B cell (primary cell): ENCODE measurements around the gene BLTP2. TPM values are rescaled to one million over a fixed set of nuclear protein-coding genes. Genes with fewer than 3 reads are reported as not detected.

Source experiments
- ATAC-seq: fragments of 200-7000 bp; cut with Tn5 transposase; one replicate; pipeline ENCODE4 v1.10.0; 2021; ENCODE audit warnings: low read depth, mild to moderate bottlenecking, moderate number of reproducible peaks, moderate library complexity
- CTCF ChIA-PET: fragments of 350-600 bp; sonication (Branson Sonifier 250); formaldehyde crosslinking; loops from one replicate; lab custom pipeline; 2021; ENCODE audit warnings: antibody characterized with exemption, inconsistent platforms; lab: Charles Lee
- POLR2A ChIA-PET: fragments of 350-600 bp; sonication (Branson Sonifier 250); formaldehyde crosslinking; loops from one replicate; lab custom pipeline; 2021; ENCODE audit warnings: antibody characterized with exemption; lab: Charles Lee
- DNase-seq: peaks from one replicate; pipeline ENCODE4 v3.0.0; 2013
- H2AFZ ChIP-seq: 2 replicates; pipeline ENCODE4 v1.6.1; 2012; ENCODE audit warnings: mild to moderate bottlenecking, low read depth, low read length; ENCODE audit not compliant: insufficient read depth, poor library complexity, severe bottlenecking
- H3K27ac ChIP-seq, 2 donors: 1 replicate in 1 of 2; 2 replicates in 1 of 2; pipeline ENCODE4 v1.5.1; 2012 to 2013; ENCODE audit warnings: low read length in 2 of 2, mild to moderate bottlenecking in 2 of 2, moderate library complexity in 1 of 2
- H3K27me3 ChIP-seq, 4 experiments: fragments of 200-600 bp in 1 of 4; sonication (generic) in 1 of 4; replicated peaks in 1 of 4; 1 replicate in 2 of 4; 2 replicates in 2 of 4; pipeline versions ENCODE4 v1.6.1 to v1.7.0; 2013 to 2016; ENCODE audit warnings: low read length in 3 of 4, mild to moderate bottlenecking in 2 of 4, mixed read lengths in 1 of 4, moderate library complexity in 1 of 4; ENCODE audit not compliant: insufficient read depth in 4 of 4, control insufficient read depth in 3 of 4; ENCODE audit errors: control extremely low read depth in 1 of 4
- H3K36me3 ChIP-seq, 2 experiments: replicated peaks in 1 of 2; 1 replicate in 1 of 2; 2 replicates in 1 of 2; pipeline versions ENCODE4 v1.6.1 to v1.7.1; 2013; ENCODE audit warnings: low read length in 1 of 2; ENCODE audit not compliant: insufficient read depth in 2 of 2, control insufficient read depth in 1 of 2; ENCODE audit errors: control extremely low read depth in 1 of 2, extremely low read depth in 1 of 2
- H3K4me1 ChIP-seq, 2 donors: fragments of 200-600 bp in 1 of 2; sonication (generic) in 1 of 2; 1 replicate in 1 of 2; 2 replicates in 1 of 2; pipeline versions ENCODE4 v1.5.1 to v1.6.1; 2013 to 2017; ENCODE audit warnings: low read length in 2 of 2; ENCODE audit not compliant: control insufficient read depth in 2 of 2, insufficient read depth in 2 of 2
- H3K4me2 ChIP-seq: replicated peaks from 2 replicates; pipeline ENCODE3; 2012; ENCODE audit warnings: mild to moderate bottlenecking, low read depth, low read length; ENCODE audit not compliant: poor library complexity, severe bottlenecking
- H3K4me3 ChIP-seq, 5 experiments: fragments of 200-600 bp in 1 of 5; sonication (generic) in 1 of 5; 1 replicate in 3 of 5; 2 replicates in 2 of 5; pipeline versions ENCODE4 v1.5.1 to v1.7.0; 2011 to 2016; ENCODE audit warnings: low read length in 4 of 5, mild to moderate bottlenecking in 4 of 5, low read depth in 2 of 5, control low read depth in 1 of 5, moderate library complexity in 1 of 5; ENCODE audit not compliant: insufficient read depth in 1 of 5; ENCODE audit errors: control extremely low read depth in 1 of 5, extremely low read depth in 1 of 5
- H3K79me2 ChIP-seq: fragments of 200-600 bp; sonication (generic); one replicate; pipeline ENCODE4 v1.6.0; 2016; ENCODE audit warnings: low read length; ENCODE audit not compliant: control insufficient read depth, insufficient read depth
- H3K9ac ChIP-seq: fragments of 200-600 bp; sonication (generic); 2 replicates; pipeline ENCODE4 v1.6.1; 2017; ENCODE audit warnings: mild to moderate bottlenecking, low read length, moderate library complexity
- H3K9me3 ChIP-seq, 3 donors: one replicate each; pipeline versions ENCODE4 v1.6.1 to v1.7.1; 2013; ENCODE audit warnings: low read length in 2 of 3; ENCODE audit not compliant: control insufficient read depth in 2 of 3, insufficient read depth in 1 of 3; ENCODE audit errors: control extremely low read depth in 1 of 3
- H4K20me1 ChIP-seq: 2 replicates; pipeline ENCODE4 v1.6.0; 2012; ENCODE audit warnings: mild to moderate bottlenecking, low read length; ENCODE audit not compliant: insufficient read depth, control insufficient read depth, poor library complexity, severe bottlenecking
- H3K27ac Mint-ChIP-seq: one replicate; pipeline ENCODE4 v1.8.0; 2021; ENCODE audit warnings: mixed read lengths
- H3K27me3 Mint-ChIP-seq: one replicate; pipeline ENCODE4 v1.8.0; 2021; ENCODE audit warnings: mixed read lengths
- H3K4me1 Mint-ChIP-seq: one replicate; pipeline ENCODE4 v1.8.0; 2021; ENCODE audit warnings: mixed read lengths
- H3K4me3 Mint-ChIP-seq: one replicate; pipeline ENCODE4 v1.8.0; 2021; ENCODE audit warnings: mixed read lengths
- H3K9me3 Mint-ChIP-seq: one replicate; pipeline ENCODE4 v1.8.0; 2022; ENCODE audit warnings: mixed read lengths; ENCODE audit not compliant: insufficient read depth
- EZH2 ChIP-seq: IDR thresholded peaks from 2 replicates; pipeline ENCODE4 v1.6.1; 2012; ENCODE audit warnings: borderline replicate concordance, low read depth, mild to moderate bottlenecking, moderate library complexity, low read length; ENCODE audit not compliant: insufficient read depth, poor library complexity, severe bottlenecking
- WGBS: methylation state at CpG from one replicate; pipeline ENCODE4 v1.1.5; 2013; ENCODE audit warnings: missing lambda C conversion rate; ENCODE audit not compliant: insufficient coverage; 5-methylcytosine and 5-hydroxymethylcytosine counted together
- intact Hi-C: fragments of 100-400 bp; cut with micrococcal nuclease; formaldehyde crosslinking; loops from one replicate; pipeline ENCODE4 v1.10.0; 2022
- polyA plus RNA-seq: library from polyadenylated mRNA; depleted of rRNA; stranded (reverse); fragments of >200 nt; gene quantifications from 2 replicates; pipeline ENCODE4 v1.2.3, GENCODE V29; 2012
- total RNA-seq, 2 donors: library from RNA; stranded (reverse); fragments of 120-200 nt in 1 of 2; gene quantifications; 1 replicate in 1 of 2; 2 replicates in 1 of 2; pipeline versions ENCODE4 v1.2.3 to v1.2.4, GENCODE V29; 2013 to 2022
- TF ChIP-seq, protein P1 (sequence below): fragments of 200-600 bp; IDR thresholded peaks from one replicate; pipeline ENCODE4 v1.8.0; 2022; ENCODE audit warnings: antibody characterized with exemption, mild to moderate bottlenecking

The BLTP2 gene
- total and polyA plus RNA-seq, 2 donors (not counting 1 experiment from before 2014, with no cell fraction given): 45.9 to 156 TPM

DNA sequence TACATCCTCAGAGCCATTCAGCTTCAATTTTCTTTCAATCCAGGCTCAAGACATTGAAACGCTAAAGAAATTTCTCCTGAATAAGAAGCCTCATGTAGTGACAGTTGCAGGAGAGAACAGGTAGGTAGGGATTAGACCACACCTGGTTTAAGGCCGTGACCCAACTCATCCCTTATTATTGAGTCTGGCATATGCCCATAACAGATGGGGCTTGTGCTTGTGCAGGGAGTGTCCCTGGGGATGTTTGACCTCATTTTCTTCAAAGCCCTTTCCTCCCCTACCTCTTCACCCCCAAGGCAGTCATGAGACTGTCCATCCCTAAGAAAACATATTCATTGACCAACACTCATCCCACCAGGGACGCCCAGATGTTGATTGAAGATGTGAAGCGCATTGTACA is 41.3 kb upstream of the BLTP2 start:
- DNase-seq: no peak
- no peak overlapping the region for H3K4me2 ChIP-seq
- no peak overlapping the region for H3K9ac ChIP-seq
- no peaks in the 10 kb centered on the region for H3K27me3 ChIP-seq
- no peaks in the 10 kb centered on the region for H3K4me1 ChIP-seq
- no peaks in the 10 kb centered on the region for H3K27me3 Mint-ChIP-seq
- no peaks in the 10 kb centered on the region for H3K9me3 ChIP-seq
- TF ChIP-seq, protein P1, sequence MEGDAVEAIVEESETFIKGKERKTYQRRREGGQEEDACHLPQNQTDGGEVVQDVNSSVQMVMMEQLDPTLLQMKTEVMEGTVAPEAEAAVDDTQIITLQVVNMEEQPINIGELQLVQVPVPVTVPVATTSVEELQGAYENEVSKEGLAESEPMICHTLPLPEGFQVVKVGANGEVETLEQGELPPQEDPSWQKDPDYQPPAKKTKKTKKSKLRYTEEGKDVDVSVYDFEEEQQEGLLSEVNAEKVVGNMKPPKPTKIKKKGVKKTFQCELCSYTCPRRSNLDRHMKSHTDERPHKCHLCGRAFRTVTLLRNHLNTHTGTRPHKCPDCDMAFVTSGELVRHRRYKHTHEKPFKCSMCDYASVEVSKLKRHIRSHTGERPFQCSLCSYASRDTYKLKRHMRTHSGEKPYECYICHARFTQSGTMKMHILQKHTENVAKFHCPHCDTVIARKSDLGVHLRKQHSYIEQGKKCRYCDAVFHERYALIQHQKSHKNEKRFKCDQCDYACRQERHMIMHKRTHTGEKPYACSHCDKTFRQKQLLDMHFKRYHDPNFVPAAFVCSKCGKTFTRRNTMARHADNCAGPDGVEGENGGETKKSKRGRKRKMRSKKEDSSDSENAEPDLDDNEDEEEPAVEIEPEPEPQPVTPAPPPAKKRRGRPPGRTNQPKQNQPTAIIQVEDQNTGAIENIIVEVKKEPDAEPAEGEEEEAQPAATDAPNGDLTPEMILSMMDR: no peak
- no peak for TF ChIP-seq EZH2
- 96% methylated on average over 3 of the region's 4 CpGs for WGBS
- ATAC-seq: no peak
- no peak overlapping the region for H2AFZ ChIP-seq
- H3K27ac Mint-ChIP-seq: no peak overlapping the region
- no peak overlapping the region for H3K27ac ChIP-seq
- H4K20me1 ChIP-seq: peaks cover 7% of the 10 kb centered on the region
- CTCF ChIA-PET: no interaction called here
- peaks cover 21 to 96% of the 10 kb centered on the region in 2 experiments for H3K36me3 ChIP-seq
- H3K4me3 ChIP-seq: no peak overlapping the region
- no peaks in the 10 kb centered on the region for H3K9me3 Mint-ChIP-seq
- no peaks in the 10 kb centered on the region for H3K4me1 Mint-ChIP-seq
- intact Hi-C loops: no loop called here
- no peak overlapping the region for H3K4me3 Mint-ChIP-seq
- no peaks in the 10 kb centered on the region for H3K79me2 ChIP-seq
- POLR2A ChIA-PET: no interaction called here

DNA sequence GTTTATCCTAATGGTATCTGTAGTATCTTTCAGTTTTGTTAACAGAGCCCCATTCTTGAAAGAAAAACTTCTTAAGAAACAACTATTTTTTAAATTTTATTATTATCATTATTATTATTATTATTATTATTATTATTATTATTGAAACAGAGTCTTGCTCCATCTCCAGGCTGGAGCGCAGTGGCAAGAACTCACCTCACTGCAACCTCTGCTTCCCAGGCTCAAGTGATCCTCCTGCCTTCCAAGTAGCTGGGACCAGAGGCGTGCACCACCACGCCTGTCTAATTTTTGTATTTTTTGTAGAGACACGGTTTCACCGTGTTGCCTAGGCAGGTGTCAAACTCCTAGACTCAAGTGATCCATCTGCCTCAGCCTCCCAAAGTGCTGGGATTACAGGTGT is 40.4 kb upstream of the BLTP2 start:
- Histone ChIP-seq H3K27ac (no peak overlapping the region), H3K36me3 (peaks cover 17 to 98% of the 10 kb centered on the region in 2 experiments), H3K9ac (no peak overlapping the region), H3K4me1 (no peaks in the 10 kb centered on the region), H2AFZ (no peak overlapping the region), H4K20me1 (peaks cover 7% of the 10 kb centered on the region), H3K27me3 (no peaks in the 10 kb centered on the region), H3K4me2 (no peak overlapping the region), H3K4me3 (no peak overlapping the region), H3K9me3 (no peaks in the 10 kb centered on the region), H3K79me2 (no peaks in the 10 kb centered on the region)
- no peaks in the 10 kb centered on the region for H3K4me1 Mint-ChIP-seq
- intact Hi-C loops: no loop called here
- ATAC-seq (no peak), DNase-seq (no peak)
- ChIA-PET CTCF (no interaction called here), POLR2A (no interaction called here)
- WGBS: 94% methylated on average over 3 of the region's 5 CpGs
- TF ChIP-seq EZH2: no peak
- TF ChIP-seq, protein P1: no peak
- H3K27me3 Mint-ChIP-seq: no peaks in the 10 kb centered on the region
- no peak overlapping the region for H3K27ac Mint-ChIP-seq
- H3K9me3 Mint-ChIP-seq: no peaks in the 10 kb centered on the region
- H3K4me3 Mint-ChIP-seq: no peak overlapping the region
